Caco-2 (cell line): ENCODE data around the gene KLHDC2. TPM values are rescaled to one million over a fixed set of nuclear protein-coding genes. Genes with fewer than 3 reads are reported as not detected.
"Not testable (repeated sequence)": the region's sequence is repeated elsewhere in the genome, so short reads cannot be mapped to it uniquely, and the experiment has no call there.

Experiments used
- BruUV-seq: library from RNA; stranded (reverse); fragments of 400-500 nt; replicated peaks from 2 replicates; lab custom pipeline; 2021; lab: Mats Ljungman, UMichigan
- CTCF ChIA-PET: fragments of 300-600 bp; sonication (Branson Sonifier 250); formaldehyde crosslinking; loops from one replicate; lab custom pipeline; 2022; ENCODE audit warnings: antibody characterized with exemption; lab: Charles Lee
- POLR2A ChIA-PET: fragments of 300-600 bp; sonication (Branson Sonifier 250); formaldehyde crosslinking; loops from one replicate; lab custom pipeline; 2022; ENCODE audit warnings: antibody characterized with exemption; lab: Charles Lee
- DNase-seq, 2 experiments: peaks; one replicate each; pipeline versions ENCODE4 v3.0.0 to v3.0.0-alpha.2; 2020 to 2022
- H3K27me3 ChIP-seq: replicated peaks from 2 replicates; pipeline ENCODE4 v1.6.0; 2011; ENCODE audit warnings: low read length; ENCODE audit not compliant: control insufficient read depth, insufficient read depth
- H3K36me3 ChIP-seq: 2 replicates; pipeline ENCODE4 v1.5.1; 2011; ENCODE audit warnings: low read length; ENCODE audit not compliant: control insufficient read depth, insufficient read depth
- H3K4me1 ChIP-seq: fragments of 250-450 bp; sonication (Bioruptor Pico); 2 replicates; pipeline ENCODE4 v1.5.1; 2020; ENCODE audit warnings: mild to moderate bottlenecking
- H3K4me3 ChIP-seq: 2 replicates; pipeline ENCODE4 v1.5.1; 2011; ENCODE audit warnings: low read depth, mild to moderate bottlenecking, control low read depth, low read length
- H3K9me3 ChIP-seq: fragments of 250-450 bp; sonication (Bioruptor Pico); 2 replicates; pipeline ENCODE4 v1.5.1; 2020; ENCODE audit warnings: mild to moderate bottlenecking, moderate library complexity
- H3K27ac Mint-ChIP-seq: one replicate; pipeline ENCODE4 v1.8.0; 2022; ENCODE audit warnings: mixed read lengths; ENCODE audit not compliant: unreplicated experiment
- H3K27me3 Mint-ChIP-seq: one replicate; pipeline ENCODE4 v1.8.0; 2022; ENCODE audit warnings: mixed read lengths; ENCODE audit not compliant: insufficient read depth, unreplicated experiment
- H3K36me3 Mint-ChIP-seq: one replicate; pipeline ENCODE4 v1.8.0; 2022; ENCODE audit warnings: mild to moderate bottlenecking, mixed read lengths; ENCODE audit not compliant: insufficient read depth, unreplicated experiment
- H3K4me1 Mint-ChIP-seq: one replicate; pipeline ENCODE4 v1.8.0; 2022; ENCODE audit warnings: low read depth, mixed read lengths; ENCODE audit not compliant: unreplicated experiment
- H3K4me3 Mint-ChIP-seq: one replicate; pipeline ENCODE4 v1.8.0; 2022; ENCODE audit warnings: mild to moderate bottlenecking, moderate library complexity, mixed read lengths; ENCODE audit not compliant: unreplicated experiment
- H3K9me3 Mint-ChIP-seq: one replicate; pipeline ENCODE4 v1.8.0; 2022; ENCODE audit warnings: mixed read lengths; ENCODE audit not compliant: unreplicated experiment
- intact Hi-C: fragments of 100-400 bp; cut with micrococcal nuclease; formaldehyde crosslinking; loops from one replicate; pipeline ENCODE4 v1.10.0; 2022; ENCODE audit not compliant: unreplicated experiment
- total RNA-seq: library from RNA; stranded (reverse); gene quantifications from 2 replicates; pipeline ENCODE4 v1.2.3, GENCODE V29; 2022
- TF ChIP-seq, protein P1 (sequence below), 2 experiments: fragments of 200-600 bp in 1 of 2; IDR thresholded peaks; 1 replicate in 1 of 2; 2 replicates in 1 of 2; pipeline versions ENCODE4 v1.5.1 to v1.8.0; 2011 to 2022; ENCODE audit warnings: antibody characterized with exemption in 1 of 2, control low read depth in 1 of 2, inconsistent platforms in 1 of 2, low read depth in 1 of 2, low read length in 1 of 2, mild to moderate bottlenecking in 1 of 2, moderate library complexity in 1 of 2; ENCODE audit not compliant: insufficient read depth in 1 of 2, severe bottlenecking in 1 of 2, unreplicated experiment in 1 of 2

The KLHDC2 gene
- total RNA-seq, 1 experiment from 2014 or later = 89.4 TPM

DNA sequence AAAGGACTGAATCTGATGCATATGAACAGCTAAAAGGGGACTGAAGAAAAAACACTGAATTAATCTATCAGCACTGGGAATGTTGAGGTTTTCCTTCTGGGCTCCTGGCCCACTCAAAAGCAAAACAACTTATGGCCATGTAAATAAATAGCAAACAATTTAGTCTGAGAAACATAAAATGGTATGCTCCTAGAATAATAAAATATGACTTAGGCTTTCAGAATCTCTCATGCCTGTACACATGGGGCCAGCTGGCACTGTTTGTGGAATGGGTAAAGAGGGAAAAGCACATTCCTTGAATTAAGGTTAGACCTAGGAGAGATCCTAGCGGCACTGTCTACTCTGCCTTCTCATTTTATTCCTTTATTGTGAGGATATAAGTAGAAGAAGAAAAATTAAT, 6.2 kb downstream of the KLHDC2 start:
- no peak overlapping the region for H3K27ac Mint-ChIP-seq
- no peak overlapping the region for H3K4me3 Mint-ChIP-seq
- H3K9me3 Mint-ChIP-seq = no peaks in the 10 kb centered on the region
- Histone ChIP-seq H3K27me3 (no peaks in the 10 kb centered on the region), H3K4me3 (no peak overlapping the region), H3K9me3 (no peaks in the 10 kb centered on the region), H3K4me1 (peaks cover 22% of the 10 kb centered on the region), H3K36me3 (no peaks in the 10 kb centered on the region)
- no TSS peak for BruUV-seq
- no peak for DNase-seq
- intact Hi-C loops = loop anchor here (10.0 kb wide), 1 partner anchor 231 kb away; no protein-coding TSS in a partner anchor
- no peaks in the 10 kb centered on the region for H3K27me3 Mint-ChIP-seq
- ChIA-PET CTCF (no interaction called here), POLR2A (no interaction called here)
- TF ChIP-seq, protein P1, sequence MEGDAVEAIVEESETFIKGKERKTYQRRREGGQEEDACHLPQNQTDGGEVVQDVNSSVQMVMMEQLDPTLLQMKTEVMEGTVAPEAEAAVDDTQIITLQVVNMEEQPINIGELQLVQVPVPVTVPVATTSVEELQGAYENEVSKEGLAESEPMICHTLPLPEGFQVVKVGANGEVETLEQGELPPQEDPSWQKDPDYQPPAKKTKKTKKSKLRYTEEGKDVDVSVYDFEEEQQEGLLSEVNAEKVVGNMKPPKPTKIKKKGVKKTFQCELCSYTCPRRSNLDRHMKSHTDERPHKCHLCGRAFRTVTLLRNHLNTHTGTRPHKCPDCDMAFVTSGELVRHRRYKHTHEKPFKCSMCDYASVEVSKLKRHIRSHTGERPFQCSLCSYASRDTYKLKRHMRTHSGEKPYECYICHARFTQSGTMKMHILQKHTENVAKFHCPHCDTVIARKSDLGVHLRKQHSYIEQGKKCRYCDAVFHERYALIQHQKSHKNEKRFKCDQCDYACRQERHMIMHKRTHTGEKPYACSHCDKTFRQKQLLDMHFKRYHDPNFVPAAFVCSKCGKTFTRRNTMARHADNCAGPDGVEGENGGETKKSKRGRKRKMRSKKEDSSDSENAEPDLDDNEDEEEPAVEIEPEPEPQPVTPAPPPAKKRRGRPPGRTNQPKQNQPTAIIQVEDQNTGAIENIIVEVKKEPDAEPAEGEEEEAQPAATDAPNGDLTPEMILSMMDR (IDR thresholded peaks at IDR 0.05; ENCODE audit: insufficient read depth in 1 of 2, low read depth in 1 of 2, low read length in 1 of 2, severe bottlenecking in 1 of 2, unreplicated experiment in 1 of 2) = no peak
- peaks cover 78% of the 10 kb centered on the region for H3K36me3 Mint-ChIP-seq
- peaks cover 10% of the 10 kb centered on the region for H3K4me1 Mint-ChIP-seq

DNA sequence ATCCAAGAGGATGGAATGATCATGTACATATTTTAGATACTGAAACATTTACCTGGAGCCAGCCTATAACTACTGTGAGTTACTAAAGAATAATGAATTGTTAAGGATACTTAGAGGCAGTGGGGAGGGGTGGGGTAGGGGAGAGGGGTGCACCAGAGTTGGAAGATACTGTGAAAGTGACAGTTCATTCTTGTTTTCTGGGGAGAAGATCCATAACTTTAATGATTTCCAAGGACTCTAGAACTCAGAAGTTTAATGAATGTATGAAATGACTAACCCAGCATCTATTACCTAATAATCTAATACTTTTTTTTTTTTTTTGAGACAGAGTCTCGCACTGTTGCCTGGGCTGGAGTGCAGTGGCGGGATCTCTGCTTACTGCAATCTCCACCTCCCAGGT, 10.5 kb downstream of the KLHDC2 start:
- no TSS peak for BruUV-seq
- DNase-seq = no peak
- Histone ChIP-seq H3K9me3 (no peaks in the 10 kb centered on the region), H3K36me3 (no peaks in the 10 kb centered on the region), H3K27me3 (no peaks in the 10 kb centered on the region), H3K4me1 (no peaks in the 10 kb centered on the region), H3K4me3 (no peak overlapping the region)
- Mint-ChIP-seq H3K27me3 (no peaks in the 10 kb centered on the region), H3K9me3 (no peaks in the 10 kb centered on the region), H3K4me1 (no peaks in the 10 kb centered on the region), H3K36me3 (peaks cover 93% of the 10 kb centered on the region), H3K4me3 (no peak overlapping the region), H3K27ac (no peak overlapping the region)
- ChIA-PET POLR2A (no interaction called here), CTCF (no interaction called here)
- intact Hi-C loops = loop anchor here (10.0 kb wide), 1 partner anchor 226 kb away; no protein-coding TSS in a partner anchor
- TF ChIP-seq, protein P1 (IDR thresholded peaks at IDR 0.05; ENCODE audit: insufficient read depth in 1 of 2, low read depth in 1 of 2, low read length in 1 of 2, severe bottlenecking in 1 of 2, unreplicated experiment in 1 of 2) = no peak

DNA sequence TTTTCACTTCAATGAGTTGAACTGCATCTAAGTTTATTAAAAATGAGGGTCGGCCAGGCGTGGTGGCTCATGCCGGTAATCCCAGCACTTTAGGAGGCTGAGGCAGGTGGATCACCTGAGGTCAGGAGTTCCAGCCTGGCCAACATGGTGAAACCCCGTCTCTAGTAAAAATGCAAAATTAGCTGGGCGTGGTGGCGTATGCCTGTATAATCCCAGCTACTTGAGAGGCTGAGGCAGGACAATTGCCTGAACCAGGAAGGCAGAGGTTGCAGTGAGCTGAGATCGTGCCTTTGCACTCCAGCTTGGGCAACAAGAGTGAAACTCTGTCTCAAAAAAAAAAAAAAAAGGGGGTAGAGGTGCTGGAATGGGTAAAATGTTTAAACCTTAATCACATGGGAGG, 13.1 kb downstream of the KLHDC2 start:
- peaks cover 94% of the 10 kb centered on the region for H3K36me3 Mint-ChIP-seq
- H3K4me1 ChIP-seq, H3K27me3 ChIP-seq, H3K27ac Mint-ChIP-seq, POLR2A ChIA-PET, H3K36me3 ChIP-seq, H3K9me3 Mint-ChIP-seq, H3K4me3 Mint-ChIP-seq, H3K9me3 ChIP-seq, DNase-seq, intact Hi-C loops, H3K4me1 Mint-ChIP-seq, BruUV-seq, H3K4me3 ChIP-seq, H3K27me3 Mint-ChIP-seq: not testable (repeated sequence)
- CTCF ChIA-PET = interaction anchor here (1.0 kb wide), 1 partner anchor 13 kb away, joined by 3 read pairs; the partner anchor contains the start of gene KLHDC2
